ENCODE measurements around the gene THEM5.

The THEM5 gene

DNA sequence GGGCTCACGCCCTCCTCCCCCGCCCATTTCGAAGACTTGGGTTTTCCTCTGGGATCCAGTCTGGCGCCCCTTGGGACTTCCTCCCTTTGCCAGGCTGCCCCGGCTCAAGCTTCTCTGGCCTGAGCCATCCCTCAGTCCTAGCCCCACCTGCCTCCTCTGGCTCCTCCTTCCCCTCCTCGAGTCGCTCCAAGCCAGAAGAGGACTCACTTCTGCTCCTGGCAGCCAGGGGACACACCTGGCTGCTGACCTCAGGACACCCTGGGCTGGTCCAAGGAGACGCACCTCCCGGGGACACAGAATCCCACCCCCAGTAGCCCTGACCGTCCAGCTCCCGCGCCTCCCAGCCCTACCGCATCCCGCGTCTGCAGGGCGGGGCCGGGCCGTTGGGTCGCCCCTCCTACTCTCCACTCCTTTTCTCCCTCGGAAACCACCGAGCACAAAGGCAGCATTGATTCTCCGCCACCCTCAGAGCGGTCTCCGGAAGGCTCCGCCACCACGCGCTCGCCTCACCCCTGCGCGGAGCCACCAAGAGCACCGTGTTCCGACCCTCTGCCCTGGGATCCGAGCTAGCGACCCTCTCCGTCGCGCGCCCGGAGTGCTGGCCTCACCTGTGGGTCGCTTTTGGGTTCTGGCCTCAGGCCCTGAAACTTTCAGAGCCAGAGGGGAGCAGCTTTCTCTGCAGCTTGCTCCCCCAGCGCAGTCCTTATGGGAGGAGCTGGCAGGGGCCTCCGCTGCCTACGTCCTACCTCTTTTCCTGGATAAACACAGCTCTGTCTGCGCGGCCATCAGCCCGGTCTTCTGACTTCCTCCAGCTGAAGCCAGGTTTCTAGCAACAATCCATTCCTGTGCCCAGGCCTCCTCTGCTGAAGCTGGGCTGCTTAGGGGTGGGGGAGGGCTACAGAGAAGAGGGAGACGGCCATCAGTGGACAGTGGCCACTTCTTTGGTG is 13.8 kb downstream of the THEM5 start, which contains the start of gene C2CD4D:
TSS of gene C2CD4D (minus strand) at position 364 of the 947 bp plus-strand sequence. CDS start 831 bp downstream, outside the sequence.
- no peak for DNase-seq (ENCODE audit: low read depth, low spot score)

DNA sequence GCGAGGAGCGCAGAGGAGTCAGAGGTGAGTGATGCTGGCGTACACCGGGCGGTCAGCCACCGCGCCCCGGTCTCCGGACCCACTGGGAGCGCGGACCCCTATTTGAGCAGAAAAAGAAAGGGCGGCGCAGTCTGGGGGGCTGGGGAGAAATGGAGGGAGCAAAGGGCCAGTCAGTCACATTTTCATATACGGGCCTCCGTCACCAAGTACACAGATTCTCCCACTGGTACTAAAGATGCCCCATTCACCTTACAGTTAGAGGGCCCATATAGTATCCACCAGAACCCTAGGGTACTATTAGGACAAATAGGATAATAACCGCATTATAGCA is 14.5 kb downstream of the THEM5 start:
- DNase-seq (ENCODE audit: low read depth, low spot score), result no peak

DNA sequence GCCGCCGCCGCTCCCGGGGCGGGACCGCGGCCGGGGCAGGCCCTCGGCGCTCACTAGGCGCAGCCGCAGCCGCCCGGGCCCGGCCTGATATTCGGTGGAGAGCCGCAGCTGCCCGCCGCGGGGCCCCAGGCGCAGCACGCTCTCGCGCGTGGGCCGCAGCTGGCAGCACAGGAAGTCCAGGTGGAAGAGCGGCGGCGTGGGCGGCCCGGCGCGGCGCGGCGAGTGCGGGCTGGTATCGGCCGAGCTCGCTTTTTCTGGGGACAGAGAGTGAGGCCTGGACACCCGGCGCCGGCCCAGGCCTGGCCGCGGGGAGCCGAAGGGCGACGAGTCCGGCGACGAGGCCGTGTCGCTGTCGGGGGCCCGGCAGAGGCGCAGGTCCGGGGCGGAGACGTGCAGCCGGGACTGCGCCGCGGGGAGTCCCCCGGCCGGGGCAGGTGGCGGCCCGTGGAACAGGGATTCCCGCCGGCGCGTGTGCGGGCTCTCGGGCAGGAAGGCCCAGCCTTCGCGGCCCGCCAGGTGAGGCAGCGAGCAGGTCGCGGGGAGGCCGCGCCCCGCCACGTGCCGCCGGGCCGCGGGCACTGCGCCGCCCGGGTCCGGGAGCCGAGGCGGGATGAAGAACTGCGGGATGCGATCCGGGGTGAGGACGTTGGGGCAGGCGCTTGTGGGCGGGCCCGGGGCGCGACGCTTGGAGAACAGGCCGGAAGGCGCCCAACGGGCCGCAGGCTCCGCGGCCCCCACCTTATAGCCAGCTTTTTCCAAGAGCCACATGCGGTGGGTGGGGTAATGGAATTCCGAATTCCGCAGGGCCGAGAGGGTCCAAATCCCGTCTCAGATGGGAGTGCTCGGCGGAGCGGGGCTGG is 15.1 kb downstream of the THEM5 start:
- no peak for DNase-seq (ENCODE audit: low read depth, low spot score)

GRCh38 chr1:151837884-151838221 is 15.7 kb downstream of the THEM5 start:
- no peak for DNase-seq (ENCODE audit: low read depth, low spot score)

DNA sequence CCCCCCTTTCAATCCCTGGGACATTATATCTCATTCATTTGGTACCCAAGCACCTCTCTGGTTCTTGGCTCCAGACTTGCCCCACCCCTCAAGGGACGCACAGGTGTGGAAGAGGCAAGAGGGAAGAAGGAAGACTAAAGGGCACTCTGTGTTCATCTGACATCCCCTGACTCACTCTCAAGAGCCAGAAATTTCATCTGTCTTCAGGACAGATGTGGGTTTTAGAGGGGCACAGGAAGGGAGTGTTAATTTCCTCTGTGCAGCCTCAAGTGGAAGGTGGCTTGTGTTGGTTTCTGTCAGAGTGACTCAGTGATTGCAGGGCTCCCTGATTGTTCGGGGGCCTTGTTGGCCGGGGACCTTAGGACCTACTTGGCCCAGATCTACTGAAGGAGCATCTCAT is 16.3 kb downstream of the THEM5 start:
- no peak for DNase-seq (ENCODE audit: low read depth, low spot score)

GRCh38 chr1:151835596-151835995 is 17.9 kb downstream of the THEM5 start:
- no peak for DNase-seq (ENCODE audit: low read depth, low spot score)

GRCh38 chr1:151834239-151834638 is 19.3 kb downstream of the THEM5 start:
- DNase-seq (ENCODE audit: low read depth, low spot score), result no peak

DNA sequence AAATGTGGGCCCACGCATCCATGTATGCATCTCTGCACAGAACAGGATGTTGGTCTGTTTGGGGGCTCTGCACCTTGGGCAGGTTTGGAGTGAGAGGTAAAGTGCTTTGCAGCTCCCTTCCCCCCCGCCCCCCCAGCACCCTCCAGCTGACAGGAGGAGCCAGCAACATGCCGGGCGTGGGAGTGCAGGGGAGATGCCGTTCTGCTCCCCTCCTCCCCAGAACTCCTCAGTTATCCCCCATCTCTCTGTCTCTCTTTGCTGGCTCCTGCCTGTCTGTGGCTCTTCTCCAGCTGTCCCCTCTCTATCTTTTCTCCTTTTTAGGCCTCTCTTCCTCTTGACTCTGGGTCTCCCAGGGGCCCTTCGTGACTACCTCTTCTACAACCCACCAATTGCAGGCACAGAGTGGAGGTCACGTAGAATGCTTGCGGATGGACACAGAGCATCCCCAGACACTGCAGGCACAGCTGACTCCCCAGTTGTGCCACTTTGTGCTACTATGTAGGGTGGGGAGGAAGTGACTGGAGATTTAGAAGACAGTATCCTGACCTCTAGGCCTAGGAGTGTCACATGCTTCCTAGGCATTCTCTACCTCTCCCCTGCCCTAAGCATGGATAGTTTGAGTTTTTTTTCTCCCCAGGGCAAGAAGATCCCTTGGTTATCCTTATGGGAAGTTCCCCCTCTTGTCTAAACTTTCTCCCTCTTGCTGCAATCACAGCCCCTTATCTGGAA is 20.2 kb downstream of the THEM5 start:
- no peak for DNase-seq (ENCODE audit: low read depth, low spot score)

DNA sequence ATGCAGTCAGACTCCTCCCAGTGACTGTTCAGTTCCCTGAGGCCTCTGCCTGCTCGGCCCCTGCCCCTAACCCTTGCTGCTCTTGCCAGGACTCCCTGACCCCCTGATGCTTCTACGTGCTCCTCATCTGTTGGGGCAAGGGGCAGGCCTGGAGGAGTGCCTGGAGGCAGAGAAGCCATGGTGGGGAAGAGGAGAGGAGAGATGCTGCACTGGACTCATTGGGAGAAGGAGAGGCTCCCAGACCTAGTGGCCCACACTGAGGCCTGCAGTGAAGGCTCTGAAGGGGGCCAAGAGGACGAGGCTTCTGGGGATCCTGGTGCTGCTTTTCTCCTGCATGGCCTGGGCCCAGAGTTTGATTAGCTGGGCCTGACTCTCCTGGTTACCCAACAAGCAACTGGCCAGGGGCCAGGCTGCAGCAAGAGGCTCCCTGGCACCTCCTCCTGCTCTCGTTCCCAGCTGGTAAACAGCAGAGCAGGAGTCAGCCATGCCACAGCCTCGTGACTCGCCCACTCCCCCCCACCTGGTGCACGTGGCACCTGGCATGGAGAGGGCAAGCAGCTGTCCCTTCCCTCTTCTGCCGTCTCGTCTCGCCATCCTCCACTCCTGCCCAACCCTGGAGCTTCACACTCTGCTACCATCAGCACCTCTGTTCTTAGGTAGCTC is 21.1 kb downstream of the THEM5 start:
- DNase-seq (ENCODE audit: low read depth, low spot score), result no peak

DNA sequence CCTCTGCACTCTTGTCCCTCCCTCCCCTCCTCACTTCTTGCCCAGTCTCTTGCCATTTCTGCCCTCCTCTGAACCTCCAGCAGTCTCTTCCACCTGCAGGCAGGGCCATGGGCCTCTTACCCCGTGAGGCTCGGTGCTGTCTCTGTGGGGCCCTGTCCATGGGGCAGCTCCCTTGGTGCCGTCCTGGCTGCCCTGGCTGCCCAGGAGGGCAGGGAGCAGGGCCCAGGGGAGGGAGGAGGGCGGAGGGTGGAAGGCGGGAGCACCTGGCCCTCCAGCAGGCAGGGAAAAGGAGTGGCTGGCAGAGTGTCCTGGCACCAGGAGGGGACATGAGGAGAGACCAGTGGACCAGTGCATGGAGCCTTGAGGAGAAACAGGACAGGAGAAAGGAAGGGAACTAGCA is 21.9 kb downstream of the THEM5 start, which contains the start of gene RORC:
TSS of gene RORC (minus strand) at position 198 of the 400 bp plus-strand sequence. CDS start at position 160, 38 bp downstream.
- no peak for DNase-seq (ENCODE audit: low read depth, low spot score)

DNA sequence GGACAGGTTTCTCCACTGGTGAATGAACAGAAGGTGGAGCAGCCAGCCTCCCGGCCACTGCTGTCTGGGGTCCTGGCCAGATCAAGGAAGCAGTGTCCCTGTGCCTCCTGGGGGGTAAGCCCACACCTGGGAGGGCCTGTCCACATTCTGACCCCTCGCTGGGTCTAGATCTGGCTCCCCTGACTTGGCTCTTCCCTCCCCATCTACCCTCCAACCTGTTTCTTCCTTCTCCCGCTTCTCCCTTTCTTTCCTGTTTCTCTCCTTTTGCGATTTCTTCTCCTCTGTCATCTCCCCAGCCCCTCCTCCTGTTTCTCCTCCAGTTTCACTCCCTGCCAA is 22.3 kb downstream of the THEM5 start:
- no peak for DNase-seq (ENCODE audit: low read depth, low spot score)

DNA sequence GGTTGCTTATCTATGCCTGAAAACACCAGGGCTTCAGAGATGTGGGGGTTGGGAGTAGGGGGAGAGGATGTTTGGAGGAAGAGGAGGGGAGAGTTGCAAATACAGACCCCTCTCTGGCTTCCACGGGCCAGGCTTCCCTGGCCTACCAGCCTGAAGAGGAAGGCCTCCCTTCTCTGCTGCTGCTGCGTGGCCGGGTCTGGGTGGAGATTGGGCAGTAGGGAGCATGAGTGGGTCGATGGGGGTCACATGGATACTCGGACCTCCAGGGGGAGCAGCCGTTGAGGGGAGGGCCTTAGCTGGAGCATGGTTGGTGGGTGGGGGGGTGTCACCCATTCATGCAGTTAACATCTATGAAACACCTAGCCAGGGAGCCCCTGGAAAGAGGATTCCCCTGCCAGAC is 23.5 kb downstream of the THEM5 start:
- no peak for DNase-seq (ENCODE audit: low read depth, low spot score)

- DNase-seq (ENCODE audit: low read depth, low spot score), result no peak
These were observed 24.0 kb downstream of the THEM5 start for GRCh38 chr1:151829352-151830046.

GRCh38 chr1:151828921-151829320 is 24.6 kb downstream of the THEM5 start:
- no peak for DNase-seq (ENCODE audit: low read depth, low spot score)

GRCh38 chr1:151827853-151828252 is 25.7 kb downstream of the THEM5 start:
- DNase-seq (ENCODE audit: low read depth, low spot score), result no peak

DNA sequence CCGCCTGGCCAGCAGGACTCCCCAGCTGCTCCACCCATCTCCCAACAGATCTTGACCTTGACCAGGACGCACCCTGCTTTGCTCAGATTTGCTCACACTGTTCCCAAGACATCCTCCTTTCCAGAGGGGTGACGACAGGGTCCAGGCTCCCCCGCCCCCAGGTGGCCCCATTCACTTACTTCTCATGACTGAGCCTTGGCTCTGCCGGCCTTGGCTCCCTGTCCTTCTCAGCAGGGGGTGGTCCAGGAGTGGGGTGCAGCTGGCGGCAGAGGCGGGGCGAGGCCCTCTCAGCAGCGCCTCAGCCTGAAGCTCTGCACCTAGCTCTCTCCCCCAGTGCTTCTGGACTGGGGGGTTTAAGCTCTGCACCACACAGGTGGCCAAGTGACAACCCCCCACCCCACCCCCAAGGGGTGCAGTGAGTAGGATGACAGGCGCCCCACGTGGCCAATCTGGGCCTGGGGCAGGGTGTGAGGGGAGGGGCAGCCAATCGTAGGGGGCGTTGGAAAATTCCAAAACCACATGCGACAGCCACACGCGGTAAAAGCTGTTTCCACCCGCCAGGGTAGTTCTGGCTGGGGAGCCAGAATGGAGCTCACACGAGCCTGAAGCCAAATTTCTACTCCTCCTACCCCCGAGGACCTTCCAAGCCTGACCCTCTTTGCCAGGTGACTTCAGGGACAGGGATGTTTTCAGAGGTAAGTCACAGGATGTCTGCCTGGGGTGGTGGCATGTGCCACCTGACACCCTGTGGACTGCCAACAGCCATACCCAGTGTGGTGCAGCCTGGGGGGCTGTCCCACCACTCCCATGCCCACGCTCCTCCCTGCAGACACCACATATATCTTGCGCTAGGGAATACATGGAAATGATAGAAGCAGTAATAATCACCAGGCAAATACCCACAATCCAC is 27.5 kb downstream of the THEM5 start:
- DNase-seq (ENCODE audit: low read depth, low spot score), result no peak

GRCh38 chr1:151825204-151825603 is 28.3 kb downstream of the THEM5 start:
- no peak for DNase-seq (ENCODE audit: low read depth, low spot score)

GRCh38 chr1:151823175-151823574 is 30.3 kb downstream of the THEM5 start:
- DNase-seq (ENCODE audit: low read depth, low spot score), result no peak

DNA sequence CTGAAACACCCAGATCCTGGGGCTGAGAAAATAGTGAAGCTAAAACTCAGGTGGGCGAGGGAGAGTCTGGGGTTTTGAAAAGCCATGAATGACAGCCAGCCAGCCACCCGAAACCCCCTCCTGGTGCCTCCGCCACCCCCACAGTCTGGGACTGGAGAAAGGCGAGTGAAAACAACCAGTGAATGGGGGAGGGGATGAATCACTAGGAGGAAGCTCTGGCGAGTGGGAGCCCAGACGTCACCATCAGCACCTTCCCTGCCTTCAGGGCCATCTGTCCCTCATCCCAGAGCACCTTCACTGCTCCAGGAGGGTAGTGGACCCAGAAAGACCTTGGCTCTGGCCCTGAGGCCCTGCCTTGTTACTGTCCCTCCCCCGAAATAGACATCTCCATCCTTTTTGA is 31.1 kb downstream of the THEM5 start:
- no peak for DNase-seq (ENCODE audit: low read depth, low spot score)

DNA sequence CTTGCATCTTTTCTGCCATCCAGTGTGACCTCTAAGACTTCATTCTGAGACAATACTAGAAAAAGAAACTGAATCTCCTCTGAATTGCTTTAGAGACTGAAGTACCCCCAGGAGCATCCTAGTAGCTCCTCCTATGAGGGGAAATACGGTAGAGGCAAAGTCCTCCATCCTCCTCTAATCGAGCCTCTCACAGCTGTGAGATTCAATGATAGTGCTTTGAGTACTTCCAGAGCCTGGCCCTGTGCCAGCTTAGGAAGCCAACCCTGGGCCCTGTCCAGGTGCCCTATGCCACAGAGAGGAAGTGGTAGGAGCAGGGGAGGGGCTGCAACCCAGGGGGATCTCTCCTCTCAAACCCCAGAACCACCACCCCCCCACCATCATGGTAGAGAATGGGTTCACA is 32.6 kb downstream of the THEM5 start:
- no peak for DNase-seq (ENCODE audit: low read depth, low spot score)

Data from brain pericyte (primary cell).